HepG2 (cell line): ENCODE data around the gene SLC25A18. TPM values are rescaled to one million over a fixed set of nuclear protein-coding genes. Genes with fewer than 3 reads are reported as not detected.

Experiments used
- ELF4 ChIP-seq: sonication (generic); formaldehyde crosslinking; IDR thresholded peaks from 2 replicates; pipeline ENCODE4 v1.5.0; 2020; ENCODE audit warnings: missing genetic modification reagents, mild to moderate bottlenecking, moderate library complexity, borderline replicate concordance
- FOXP1 ChIP-seq, 2 experiments: fragments of 450-650 bp in 1 of 2; IDR thresholded peaks; 2 replicates each; pipeline ENCODE4 v1.6.1; 2017 to 2018; ENCODE audit warnings: antibody characterized with exemption in 1 of 2
- HNF4G ChIP-seq, 2 experiments: sonication (generic) in 1 of 2; formaldehyde crosslinking in 1 of 2; IDR thresholded peaks; 2 replicates each; pipeline versions ENCODE4 v1.4.0 to v1.6.1; 2011 to 2020; ENCODE audit warnings: borderline replicate concordance in 2 of 2, low read depth in 2 of 2, mild to moderate bottlenecking in 2 of 2, low read length in 1 of 2, missing genetic modification reagents in 1 of 2, moderate library complexity in 1 of 2
- HNRNPL ChIP-seq: fragments of 200-400 bp; formaldehyde crosslinking; IDR thresholded peaks from 2 replicates; pipeline ENCODE4 v1.6.1; 2017; ENCODE audit warnings: mild to moderate bottlenecking, low read depth, low read length
- NFKBIZ ChIP-seq: IDR thresholded peaks from 2 replicates; pipeline ENCODE4 v1.6.1; 2018; ENCODE audit warnings: missing genetic modification reagents, missing compliant biosample characterization
- NFRKB ChIP-seq: fragments of 450-650 bp; IDR thresholded peaks from 2 replicates; pipeline ENCODE4 v1.6.1; 2017
- RARG ChIP-seq: sonication (generic); formaldehyde crosslinking; IDR thresholded peaks from 2 replicates; pipeline ENCODE4 v1.4.0; 2020; ENCODE audit warnings: low read depth, mild to moderate bottlenecking, missing genetic modification reagents
- SSRP1 ChIP-seq: IDR thresholded peaks from 2 replicates; pipeline ENCODE4 v1.6.1; 2016; ENCODE audit warnings: control low read depth
- TOPORS ChIP-seq: sonication (generic); formaldehyde crosslinking; IDR thresholded peaks from 2 replicates; pipeline ENCODE4 v1.8.0; 2023; ENCODE audit warnings: mild to moderate bottlenecking, missing genetic modification reagents
- ZFP62 ChIP-seq: sonication (generic); formaldehyde crosslinking; IDR thresholded peaks from 2 replicates; pipeline ENCODE4 v1.4.0; 2020; ENCODE audit warnings: missing genetic modification reagents
- ZKSCAN8 ChIP-seq: IDR thresholded peaks from 2 replicates; pipeline ENCODE4 v1.6.1; 2016; ENCODE audit warnings: borderline replicate concordance, missing genetic modification reagents, missing compliant biosample characterization
- ZNF160 ChIP-seq: sonication (generic); formaldehyde crosslinking; IDR thresholded peaks from 2 replicates; pipeline ENCODE4 v1.8.0; 2022; ENCODE audit warnings: mild to moderate bottlenecking, inconsistent platforms, missing genetic modification reagents
- ZNF20 ChIP-seq: sonication (generic); formaldehyde crosslinking; IDR thresholded peaks from 2 replicates; pipeline ENCODE4 v1.4.0; 2020; ENCODE audit warnings: mild to moderate bottlenecking, moderate library complexity, missing genetic modification reagents
- ZNF430 ChIP-seq: sonication (generic); formaldehyde crosslinking; IDR thresholded peaks from 2 replicates; pipeline ENCODE4 v1.9.0; 2021; ENCODE audit warnings: mild to moderate bottlenecking, missing genetic modification reagents
- ZNF563 ChIP-seq: sonication (generic); formaldehyde crosslinking; IDR thresholded peaks from 2 replicates; pipeline ENCODE4 v1.8.0; 2022; ENCODE audit warnings: mild to moderate bottlenecking, moderate library complexity, missing genetic modification reagents
- ZNF644 ChIP-seq: IDR thresholded peaks from 2 replicates; pipeline ENCODE4 v1.6.1; 2016; ENCODE audit warnings: low read depth
- ZNF768 ChIP-seq: sonication (generic); formaldehyde crosslinking; IDR thresholded peaks from 2 replicates; pipeline ENCODE4 v1.4.0; 2020; ENCODE audit warnings: missing genetic modification reagents
- ZNF775 ChIP-seq: sonication (generic); formaldehyde crosslinking; IDR thresholded peaks from 2 replicates; pipeline ENCODE4 v1.4.0; 2020; ENCODE audit warnings: missing genetic modification reagents, mild to moderate bottlenecking, moderate library complexity, borderline replicate concordance
- ZNF776 ChIP-seq: sonication (generic); formaldehyde crosslinking; IDR thresholded peaks from 2 replicates; pipeline ENCODE4 v1.4.0; 2020; ENCODE audit warnings: mild to moderate bottlenecking, missing genetic modification reagents
- ZSCAN22 ChIP-seq: sonication (generic); formaldehyde crosslinking; IDR thresholded peaks from 2 replicates; pipeline ENCODE4 v1.4.0; 2020; ENCODE audit warnings: mild to moderate bottlenecking, missing genetic modification reagents
- ZSCAN9 ChIP-seq: IDR thresholded peaks from 2 replicates; pipeline ENCODE4 v1.6.1; 2016; ENCODE audit warnings: borderline replicate concordance
- polyA plus RNA-seq, 8 experiments: library from polyadenylated mRNA; depleted of rRNA in 3 of 8; stranded (reverse) in 7 of 8; unstranded in 1 of 8; fragments of >200 nt; fragmentation: Illumina TruSeq in 4 of 8; extraction: Trizol in 4 of 8; gene quantifications; 2 replicates each; pipeline versions ENCODE4 v1.2.1 to v1.2.3, GENCODE V29; 2011 to 2016; ENCODE audit warnings: low read depth in 4 of 8, missing spikeins in 1 of 8, mixed read lengths in 1 of 8; ENCODE audit not compliant: insufficient read depth in 1 of 8
- total RNA-seq, 5 experiments: library from RNA; depleted of rRNA; stranded (reverse); fragments of >200 nt; fragmentation: Illumina TruSeq; extraction: Trizol; gene quantifications; 2 replicates each; pipeline ENCODE4 v1.2.3, GENCODE V29; 2016; ENCODE audit warnings: low read depth in 1 of 5
- TF ChIP-seq, protein P1 (sequence below): IDR thresholded peaks from 2 replicates; pipeline ENCODE4 v1.6.1; 2016; ENCODE audit warnings: low read depth
- TF ChIP-seq, protein P2 (sequence below): sonication (generic); formaldehyde crosslinking; IDR thresholded peaks from 2 replicates; pipeline ENCODE4 v1.5.0; 2020; ENCODE audit warnings: missing genetic modification reagents
- TF ChIP-seq, protein P3 (sequence below): IDR thresholded peaks from 2 replicates; pipeline ENCODE4 v1.6.1; 2012; ENCODE audit warnings: low read length, improper control_type of control experiment

SLC25A18 gene
- total and polyA plus RNA-seq, 2 of the 13 experiments (the other 11 are each of a cell fraction or from before 2014, with no cell fraction given): 0.28 to 0.75 TPM

DNA sequence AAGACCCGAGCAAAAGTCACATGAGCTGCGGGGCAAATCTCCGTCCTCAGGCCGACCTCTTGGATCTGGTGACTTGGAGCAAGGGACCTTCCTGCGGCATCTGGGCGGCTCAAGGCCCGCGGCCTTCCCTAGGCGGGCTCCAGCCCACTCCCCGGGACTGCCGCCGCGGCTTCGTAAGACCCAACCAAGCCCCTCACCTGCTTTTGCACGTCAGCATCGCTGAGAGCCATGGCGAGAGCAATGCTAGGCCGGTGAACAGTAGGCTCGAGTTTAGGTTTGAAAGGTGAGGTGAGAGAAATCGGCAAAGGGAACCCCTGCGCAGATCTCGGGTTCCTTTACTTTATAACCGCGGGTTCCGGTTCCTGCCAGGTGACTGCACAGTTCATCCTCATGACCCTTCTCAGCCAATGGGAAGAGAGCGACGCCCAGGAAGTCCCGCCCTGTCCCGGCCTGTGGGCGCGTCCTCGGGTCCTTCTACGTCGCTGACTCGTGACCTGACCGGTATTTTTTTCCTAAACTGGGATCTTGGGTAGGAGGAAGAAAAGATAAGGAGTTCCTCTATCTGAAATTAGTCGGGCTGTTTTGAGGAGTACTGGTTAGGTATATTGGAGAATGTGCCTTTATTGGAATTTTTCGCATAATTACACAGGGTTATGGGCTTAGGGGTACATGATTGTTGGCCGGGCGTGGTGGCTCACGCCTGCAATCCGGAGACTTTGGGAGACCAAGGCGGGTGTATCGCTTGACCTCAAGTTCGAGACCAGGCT lies 65.3 kb downstream of the SLC25A18 start, which contains the start of gene ATP6V1E1 (continued):
- TF ChIP-seq ZNF768 (CRISPR knock-in tag) (peak; percentile 47; the same call in 1 of the 2 replicates), ELF4 (peak; percentile 86; the same call in 1 of the 2 replicates), ZFP62 (CRISPR knock-in tag) (no peak), HNRNPL (no peak), NFKBIZ (no peak), ZNF644 (no peak), RARG (no peak), ZNF160 (CRISPR knock-in tag) (no peak), ZKSCAN8 (CRISPR knock-in tag) (no peak), ZSCAN9 (CRISPR knock-in tag) (no peak; the same call in 1 of the 2 replicates), ZSCAN22 (CRISPR knock-in tag) (no peak), TOPORS (CRISPR knock-in tag) (no peak), ZNF430 (CRISPR knock-in tag) (no peak), ZNF776 (CRISPR knock-in tag) (0 out of 2 replicates have a peak, but pooled peaks have one; percentile 41), SSRP1 (no peak), ZNF563 (no peak), ZNF20 (CRISPR knock-in tag) (peak; percentile 57; the same call in 1 of the 2 replicates), ZNF775 (CRISPR knock-in tag) (no peak), NFRKB (no peak), FOXP1 (IDR thresholded peaks at IDR 0.05) (no peak), FOXP1 (CRISPR knock-in tag; IDR thresholded peaks at IDR 0.05) (no peak), HNF4G (IDR thresholded peaks at IDR 0.05; ENCODE audit: borderline replicate concordance, low read depth, low read length) (no peak), HNF4G (CRISPR knock-in tag; IDR thresholded peaks at IDR 0.05; ENCODE audit: borderline replicate concordance, low read depth) (no peak)
- TF ChIP-seq, protein P1, sequence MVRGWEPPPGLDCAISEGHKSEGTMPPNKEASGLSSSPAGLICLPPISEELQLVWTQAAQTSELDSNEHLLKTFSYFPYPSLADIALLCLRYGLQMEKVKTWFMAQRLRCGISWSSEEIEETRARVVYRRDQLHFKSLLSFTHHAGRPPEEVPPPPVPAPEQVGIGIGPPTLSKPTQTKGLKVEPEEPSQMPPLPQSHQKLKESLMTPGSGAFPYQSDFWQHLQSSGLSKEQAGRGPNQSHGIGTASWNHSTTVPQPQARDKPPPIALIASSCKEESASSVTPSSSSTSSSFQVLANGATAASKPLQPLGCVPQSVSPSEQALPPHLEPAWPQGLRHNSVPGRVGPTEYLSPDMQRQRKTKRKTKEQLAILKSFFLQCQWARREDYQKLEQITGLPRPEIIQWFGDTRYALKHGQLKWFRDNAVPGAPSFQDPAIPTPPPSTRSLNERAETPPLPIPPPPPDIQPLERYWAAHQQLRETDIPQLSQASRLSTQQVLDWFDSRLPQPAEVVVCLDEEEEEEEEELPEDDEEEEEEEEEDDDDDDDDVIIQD (CRISPR knock-in tag): no peak
- TF ChIP-seq, protein P2, sequence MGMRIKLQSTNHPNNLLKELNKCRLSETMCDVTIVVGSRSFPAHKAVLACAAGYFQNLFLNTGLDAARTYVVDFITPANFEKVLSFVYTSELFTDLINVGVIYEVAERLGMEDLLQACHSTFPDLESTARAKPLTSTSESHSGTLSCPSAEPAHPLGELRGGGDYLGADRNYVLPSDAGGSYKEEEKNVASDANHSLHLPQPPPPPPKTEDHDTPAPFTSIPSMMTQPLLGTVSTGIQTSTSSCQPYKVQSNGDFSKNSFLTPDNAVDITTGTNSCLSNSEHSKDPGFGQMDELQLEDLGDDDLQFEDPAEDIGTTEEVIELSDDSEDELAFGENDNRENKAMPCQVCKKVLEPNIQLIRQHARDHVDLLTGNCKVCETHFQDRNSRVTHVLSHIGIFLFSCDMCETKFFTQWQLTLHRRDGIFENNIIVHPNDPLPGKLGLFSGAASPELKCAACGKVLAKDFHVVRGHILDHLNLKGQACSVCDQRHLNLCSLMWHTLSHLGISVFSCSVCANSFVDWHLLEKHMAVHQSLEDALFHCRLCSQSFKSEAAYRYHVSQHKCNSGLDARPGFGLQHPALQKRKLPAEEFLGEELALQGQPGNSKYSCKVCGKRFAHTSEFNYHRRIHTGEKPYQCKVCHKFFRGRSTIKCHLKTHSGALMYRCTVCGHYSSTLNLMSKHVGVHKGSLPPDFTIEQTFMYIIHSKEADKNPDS (CRISPR knock-in tag): no peak
- TF ChIP-seq, protein P3, sequence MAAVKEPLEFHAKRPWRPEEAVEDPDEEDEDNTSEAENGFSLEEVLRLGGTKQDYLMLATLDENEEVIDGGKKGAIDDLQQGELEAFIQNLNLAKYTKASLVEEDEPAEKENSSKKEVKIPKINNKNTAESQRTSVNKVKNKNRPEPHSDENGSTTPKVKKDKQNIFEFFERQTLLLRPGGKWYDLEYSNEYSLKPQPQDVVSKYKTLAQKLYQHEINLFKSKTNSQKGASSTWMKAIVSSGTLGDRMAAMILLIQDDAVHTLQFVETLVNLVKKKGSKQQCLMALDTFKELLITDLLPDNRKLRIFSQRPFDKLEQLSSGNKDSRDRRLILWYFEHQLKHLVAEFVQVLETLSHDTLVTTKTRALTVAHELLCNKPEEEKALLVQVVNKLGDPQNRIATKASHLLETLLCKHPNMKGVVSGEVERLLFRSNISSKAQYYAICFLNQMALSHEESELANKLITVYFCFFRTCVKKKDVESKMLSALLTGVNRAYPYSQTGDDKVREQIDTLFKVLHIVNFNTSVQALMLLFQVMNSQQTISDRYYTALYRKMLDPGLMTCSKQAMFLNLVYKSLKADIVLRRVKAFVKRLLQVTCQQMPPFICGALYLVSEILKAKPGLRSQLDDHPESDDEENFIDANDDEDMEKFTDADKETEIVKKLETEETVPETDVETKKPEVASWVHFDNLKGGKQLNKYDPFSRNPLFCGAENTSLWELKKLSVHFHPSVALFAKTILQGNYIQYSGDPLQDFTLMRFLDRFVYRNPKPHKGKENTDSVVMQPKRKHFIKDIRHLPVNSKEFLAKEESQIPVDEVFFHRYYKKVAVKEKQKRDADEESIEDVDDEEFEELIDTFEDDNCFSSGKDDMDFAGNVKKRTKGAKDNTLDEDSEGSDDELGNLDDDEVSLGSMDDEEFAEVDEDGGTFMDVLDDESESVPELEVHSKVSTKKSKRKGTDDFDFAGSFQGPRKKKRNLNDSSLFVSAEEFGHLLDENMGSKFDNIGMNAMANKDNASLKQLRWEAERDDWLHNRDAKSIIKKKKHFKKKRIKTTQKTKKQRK: no peak
